ENCODE results near the gene UHMK1.

Gene UHMK1

GRCh38 chr1:162530988-162531319 lies 33.3 kb downstream of the UHMK1 start:
- DNase-seq, result no peak

GRCh38 chr1:162535501-162535900 lies 37.9 kb downstream of the UHMK1 start:
- DNase-seq, result no peak

DNA sequence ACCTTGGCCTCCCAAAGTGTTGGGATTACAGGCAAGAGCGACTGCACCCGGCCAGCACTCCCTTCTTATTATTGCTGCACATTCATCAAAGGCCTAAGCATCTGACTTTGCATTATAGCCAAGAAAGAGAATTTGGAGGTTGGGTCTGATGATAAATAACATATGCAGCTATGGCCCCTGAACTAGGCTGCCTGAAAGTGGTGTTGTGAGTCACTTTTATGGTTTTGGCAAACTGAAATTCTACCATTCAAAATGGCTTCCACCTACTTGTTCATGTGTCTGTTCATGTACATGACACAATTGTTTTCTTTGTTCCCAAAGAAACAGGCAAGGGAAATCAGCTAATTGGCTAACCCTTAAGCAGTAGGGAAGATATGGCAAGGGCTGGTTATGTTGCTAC lies 38.9 kb downstream of the UHMK1 start:
- no peak for DNase-seq

DNA sequence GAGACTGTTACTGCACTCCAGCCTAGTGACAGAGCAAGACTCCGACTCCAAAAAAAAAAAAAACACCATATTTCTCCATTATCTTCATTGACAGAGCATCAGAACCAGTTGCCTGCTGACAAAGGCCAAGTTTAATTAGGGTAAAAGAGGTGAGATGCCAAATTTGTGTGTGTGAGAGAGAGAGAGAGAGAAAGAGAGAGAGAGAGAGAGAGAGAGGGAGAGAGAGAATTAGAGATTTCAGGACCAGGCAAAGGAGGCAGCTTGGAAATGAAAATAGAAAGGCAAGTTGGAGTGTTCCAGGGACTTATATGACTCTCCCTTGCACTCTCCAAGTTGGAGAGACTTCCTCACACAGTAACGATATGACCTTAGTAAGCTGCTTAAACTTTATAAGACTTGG lies 39.6 kb downstream of the UHMK1 start:
- no peak for DNase-seq

DNA sequence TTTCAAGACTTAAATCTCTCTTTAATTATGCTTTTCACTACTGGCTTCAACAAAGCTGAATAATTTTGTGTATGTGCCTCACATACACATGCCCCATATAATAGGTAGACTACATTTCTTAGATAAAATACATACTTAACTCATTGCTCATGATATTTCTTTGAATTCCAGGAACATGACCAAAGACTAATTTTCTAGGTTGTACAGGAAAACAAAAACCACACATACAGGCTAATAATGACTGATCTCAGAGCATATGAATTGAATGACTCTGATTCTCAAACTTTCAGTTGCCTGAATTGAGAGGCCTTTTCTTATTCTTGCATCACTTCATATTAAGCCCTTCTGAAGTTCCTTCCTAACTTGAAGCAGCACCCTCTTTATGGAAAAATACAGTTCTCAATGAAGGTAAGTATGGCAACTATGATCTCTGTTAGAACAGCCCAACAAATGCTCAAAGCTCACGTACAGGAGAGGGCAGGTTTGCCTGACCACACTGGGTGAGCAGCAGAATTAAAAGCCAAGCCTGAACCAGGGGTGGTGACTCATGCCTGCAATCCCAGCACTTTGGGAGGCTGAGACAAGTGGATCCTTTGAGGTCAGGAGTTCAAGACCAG lies 41.3 kb downstream of the UHMK1 start:
- DNase-seq, result no peak

DNA sequence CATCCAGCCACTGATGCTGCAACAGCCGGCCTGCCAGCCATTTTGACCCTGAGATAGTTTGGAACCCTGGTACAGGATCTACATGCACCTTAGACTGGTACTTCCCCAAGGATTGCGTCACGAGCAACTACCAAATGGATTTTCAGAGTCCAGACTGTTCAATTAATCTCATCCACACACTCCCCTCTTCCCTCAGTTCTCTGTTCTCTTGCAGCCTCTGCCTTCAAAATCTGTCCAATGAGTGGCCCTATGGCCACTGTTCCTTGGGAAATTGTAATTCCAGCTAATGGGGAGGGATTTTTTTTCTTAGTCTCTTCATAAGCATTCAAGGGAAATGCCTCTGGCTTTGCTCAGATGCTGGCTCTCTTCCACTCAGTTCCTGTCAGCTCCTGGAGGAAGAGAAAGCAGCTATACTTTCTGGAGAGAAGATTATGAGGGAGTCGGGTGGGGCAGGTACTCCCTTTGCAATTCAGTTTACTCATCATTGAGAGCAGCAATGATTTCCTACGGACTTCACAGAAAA lies 44.1 kb downstream of the UHMK1 start:
- DNase-seq, result no peak

GRCh38 chr1:162543228-162543627 lies 45.6 kb downstream of the UHMK1 start:
- DNase-seq, result no peak

- no peak for DNase-seq
Observed at GRCh38 chr1:162548170-162548569, 50.6 kb downstream of the UHMK1 start.

GRCh38 chr1:162549001-162549400 lies 51.4 kb downstream of the UHMK1 start:
- DNase-seq, result no peak

DNA sequence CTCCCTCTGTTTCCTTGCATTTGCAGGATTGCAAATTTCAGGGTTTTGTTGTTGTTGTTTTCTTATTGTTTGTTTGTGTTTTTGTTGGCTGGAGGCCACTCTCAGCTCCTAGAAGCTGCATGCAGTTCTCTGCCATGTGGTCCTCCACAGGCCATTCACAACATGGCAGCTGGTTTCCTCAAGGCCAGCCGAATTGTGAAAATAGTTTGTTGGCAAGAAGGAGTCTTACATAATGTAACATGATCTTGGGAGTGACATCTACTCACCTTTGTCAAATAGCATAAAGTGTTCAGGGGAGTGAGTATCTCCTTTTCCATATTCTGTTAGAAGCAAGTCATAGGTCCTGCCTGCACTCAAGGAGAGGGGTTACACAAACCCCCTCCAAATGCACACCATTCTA lies 53.3 kb downstream of the UHMK1 start:
- no peak for DNase-seq

DNA sequence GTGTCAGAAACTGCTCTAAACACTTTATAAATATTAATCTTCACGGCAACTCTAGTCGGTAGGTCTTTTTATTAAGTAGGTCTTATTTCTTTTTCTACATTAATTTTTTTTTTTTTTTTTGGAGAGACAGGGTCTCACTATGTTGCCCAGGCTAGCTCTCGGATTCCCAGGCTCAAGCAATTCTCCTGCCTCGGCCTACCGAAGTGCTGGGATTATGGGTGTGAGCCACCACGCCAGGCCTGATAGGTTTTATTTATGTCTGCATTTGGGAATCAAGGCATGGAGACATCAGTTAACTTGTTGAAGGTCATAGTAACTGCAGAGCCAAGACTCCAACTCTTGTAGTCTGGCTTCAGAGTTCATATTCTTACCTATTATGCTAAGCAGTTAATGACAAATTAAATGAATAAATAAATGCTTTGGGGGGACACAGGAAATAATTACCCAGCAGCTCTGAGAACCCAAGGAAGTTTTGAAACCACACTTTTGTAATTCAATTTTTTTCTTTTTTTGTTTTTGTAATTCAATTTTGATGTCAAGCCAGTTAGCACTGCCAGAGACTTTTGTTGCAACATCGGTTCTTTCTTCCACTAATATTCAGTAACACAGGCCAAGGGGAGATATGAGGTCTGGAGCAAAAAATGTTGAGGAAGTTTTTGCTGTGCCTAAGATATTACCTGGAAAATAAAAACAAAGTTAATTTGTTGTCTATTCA lies 54.5 kb downstream of the UHMK1 start:
- DNase-seq, result no peak

DNA sequence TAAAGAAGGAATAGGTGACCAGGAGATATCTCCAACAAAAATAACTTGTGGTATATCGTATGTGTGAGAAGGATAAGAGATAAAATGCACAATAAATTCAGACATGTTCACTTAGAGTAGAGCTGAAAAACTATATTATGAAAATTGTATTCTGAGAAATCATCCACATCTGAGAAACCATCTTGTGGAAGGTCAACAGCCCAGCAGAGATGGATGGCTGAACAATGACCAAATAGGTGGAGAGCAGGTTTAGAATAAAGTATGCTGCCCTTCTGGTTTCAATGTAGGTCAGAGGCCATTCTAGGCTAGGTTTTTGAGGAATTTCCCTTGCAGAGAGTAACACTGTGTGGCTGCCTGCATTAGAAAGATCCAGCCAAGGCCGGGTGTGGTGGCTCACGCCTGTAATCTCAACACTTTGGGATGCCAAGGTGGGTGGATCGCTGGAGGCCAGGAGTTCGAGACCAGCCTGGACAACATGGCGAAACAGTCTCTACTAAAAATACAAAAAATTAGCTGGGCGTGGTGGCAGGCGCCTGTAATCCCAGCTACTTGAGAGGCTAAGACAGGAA lies 55.1 kb downstream of the UHMK1 start:
- no peak for DNase-seq

DNA sequence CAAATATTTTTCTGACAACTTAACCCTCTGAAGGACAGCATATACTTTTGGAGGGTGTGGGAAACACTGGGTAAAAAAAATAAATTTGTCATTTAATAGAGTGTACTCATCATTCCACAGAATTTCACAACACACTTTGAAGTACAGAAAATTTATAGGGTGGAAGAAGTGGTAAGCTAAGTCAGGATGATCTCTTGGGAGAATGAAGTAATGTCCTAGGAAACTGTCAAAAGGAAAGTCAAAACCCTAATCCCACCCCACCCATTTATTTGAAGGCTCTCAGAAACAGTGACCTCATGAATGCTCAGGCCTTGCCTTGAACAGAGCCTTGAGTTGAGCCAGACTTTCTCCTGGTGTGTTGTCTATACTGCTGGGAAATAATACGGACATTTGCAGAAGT lies 56.6 kb downstream of the UHMK1 start:
- DNase-seq, result no peak

DNA sequence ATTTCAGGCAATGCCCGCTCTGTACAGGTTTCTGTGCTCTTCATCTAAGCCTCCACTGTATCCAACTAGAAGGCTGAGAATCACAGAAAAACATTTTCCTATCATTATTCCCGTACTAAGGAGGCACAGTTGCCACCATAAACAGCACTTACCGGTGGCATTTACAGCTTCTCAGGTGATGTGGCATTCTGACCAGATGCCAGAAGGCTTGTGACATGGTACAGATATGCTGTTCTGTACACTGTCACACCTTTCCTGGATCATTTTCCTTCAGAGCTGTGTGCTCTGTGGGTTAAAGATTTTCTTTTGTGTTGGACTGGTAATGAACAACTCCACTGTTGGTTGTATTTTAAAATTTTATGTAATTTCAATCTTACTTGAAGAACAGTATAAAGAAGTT lies 59.9 kb downstream of the UHMK1 start:
- DNase-seq, result no peak

- no peak for DNase-seq
Observed at GRCh38 chr1:162560303-162561036, 62.9 kb downstream of the UHMK1 start.

DNA sequence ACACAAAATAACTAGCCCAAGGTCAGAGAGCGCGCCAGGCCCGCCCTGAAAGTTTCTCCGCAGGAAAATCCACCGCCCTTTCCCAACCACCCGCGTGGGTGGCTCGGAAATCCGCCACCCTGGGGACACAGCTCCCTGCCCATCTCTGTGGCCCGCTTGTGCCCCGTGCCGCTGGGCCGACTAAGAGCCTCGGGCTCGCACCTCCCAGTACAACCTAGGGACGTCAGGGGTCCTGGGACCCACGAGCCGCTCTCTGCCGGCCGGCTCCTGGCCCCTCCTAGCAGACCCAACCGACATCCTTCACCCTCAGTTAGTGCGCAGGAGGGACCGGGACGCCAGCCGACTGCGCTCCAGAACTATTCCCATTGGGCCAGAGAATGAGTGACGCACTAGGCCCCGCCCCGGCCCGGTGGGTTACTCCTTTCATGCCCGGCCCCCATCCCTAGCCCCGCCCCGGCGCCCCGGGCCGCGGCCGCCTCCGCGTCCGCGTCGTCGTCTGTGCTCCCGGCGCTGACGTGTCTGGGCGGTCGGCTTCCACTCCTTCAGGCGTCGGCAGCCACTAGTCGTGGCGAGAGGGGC lies 63.5 kb downstream of the UHMK1 start:
- DNase-seq, result peak; percentile 99

DNA sequence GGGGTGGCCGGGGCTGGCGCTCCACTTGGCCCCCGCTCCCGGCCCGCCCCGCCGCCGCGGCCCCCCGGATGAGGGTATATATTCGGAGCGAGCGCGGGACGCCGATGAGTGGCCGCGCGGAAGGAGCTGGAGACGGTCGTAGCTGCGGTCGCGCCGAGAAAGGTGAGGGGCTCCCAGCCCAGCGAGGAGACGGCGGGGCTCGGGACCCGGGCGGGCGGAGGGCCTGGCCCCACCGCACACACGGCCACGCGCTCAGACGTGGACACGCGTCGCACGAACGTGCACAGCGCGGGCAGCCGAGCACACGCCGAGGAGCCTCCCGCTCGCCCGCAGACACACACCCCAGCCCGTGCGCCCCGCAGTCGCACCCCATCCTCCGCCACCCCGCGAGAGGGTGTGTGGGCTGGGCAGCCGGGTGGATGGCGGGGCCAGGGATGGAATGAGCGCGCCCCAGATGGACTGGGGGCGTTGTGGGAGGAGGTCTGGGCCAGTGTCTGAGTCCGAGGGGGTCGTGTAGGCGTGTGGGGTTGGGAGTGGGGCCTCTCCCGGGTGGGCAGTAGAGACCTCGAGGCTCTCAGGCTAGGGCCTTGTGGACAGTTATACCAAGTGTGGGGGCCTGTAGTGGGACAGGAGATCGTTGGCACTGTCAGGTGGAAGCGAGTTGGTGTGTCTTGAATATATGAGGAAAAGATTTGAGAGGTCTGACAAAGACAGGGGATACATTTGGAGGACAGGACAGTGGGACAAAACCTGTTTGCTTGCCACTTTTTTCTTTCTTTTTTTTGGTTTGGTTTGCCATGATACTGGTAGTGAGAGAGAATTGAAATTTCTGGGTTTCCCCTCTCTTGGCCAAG lies 64.2 kb downstream of the UHMK1 start, which contains the start of gene UAP1:
TSS of gene UAP1 (plus strand) at position 107 of the 854 bp plus-strand sequence. CDS start 4,347 bp downstream, outside the sequence.
- DNase-seq, result no peak

GRCh38 chr1:162562470-162562828 lies 64.8 kb downstream of the UHMK1 start:
- no peak for DNase-seq

GRCh38 chr1:162564762-162565218 lies 67.2 kb downstream of the UHMK1 start:
- no peak for DNase-seq

DNA sequence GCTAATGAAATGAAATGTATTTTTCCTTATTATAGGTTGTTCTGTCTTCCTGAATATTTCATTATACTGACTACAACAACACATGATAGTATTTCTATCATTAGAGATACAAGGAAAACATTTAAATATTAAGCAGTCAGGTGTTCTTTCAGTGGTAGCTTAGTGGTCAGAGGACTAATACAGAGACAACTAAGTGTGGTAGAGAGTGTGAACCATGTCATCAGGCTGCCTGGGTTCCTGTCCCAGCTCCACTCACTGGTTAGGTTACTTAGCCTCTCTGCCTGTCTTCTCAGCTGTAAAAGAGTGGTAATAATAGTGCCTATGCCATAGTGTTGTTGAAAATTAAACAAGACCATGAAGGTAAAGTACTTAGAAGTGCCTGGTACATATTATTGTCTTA lies 67.8 kb downstream of the UHMK1 start:
- DNase-seq, result no peak

DNA sequence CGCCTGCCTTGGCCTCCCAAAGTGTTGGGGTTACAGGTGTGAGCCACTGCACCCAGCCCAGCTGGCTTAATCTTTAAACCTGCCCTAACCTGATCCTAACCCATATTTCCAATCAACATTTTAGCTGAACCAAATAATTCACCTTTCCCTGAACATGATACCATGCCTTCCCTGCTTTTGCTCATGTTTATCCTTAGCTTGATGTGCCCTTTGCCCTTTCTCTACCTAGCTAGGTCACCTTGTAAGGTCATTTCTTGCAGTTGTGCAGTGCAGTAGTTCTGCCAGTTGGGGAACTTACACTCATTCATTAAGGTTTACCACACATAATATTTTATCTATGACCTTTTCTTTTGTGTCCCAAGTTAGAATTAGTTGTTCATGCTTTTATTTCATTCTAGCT lies 69.3 kb downstream of the UHMK1 start:
- no peak for DNase-seq

GRCh38 chr1:162568802-162569201 lies 71.2 kb downstream of the UHMK1 start:
- DNase-seq, result no peak

All from activated CD4-positive, alpha-beta T cell treated with anti-CD3 and anti-CD28 coated beads, Interleukin-2, amount 50 U/mL, for 1 hour (primary cell).